ENCODE data around the gene IKBKG.

- TF ChIP-seq ZBTB6 (tag by site-specific recombination; IDR thresholded peaks at IDR 0.05) (no peak), CTCF (tag by site-specific recombination; IDR thresholded peaks at IDR 0.05) (no peak), ZBTB7A (tag by site-specific recombination; IDR thresholded peaks at IDR 0.05; ENCODE audit: low read depth) (no peak), ATF2 (tag by site-specific recombination; IDR thresholded peaks at IDR 0.05; ENCODE audit: low read depth) (no peak), REST (tag by site-specific recombination; IDR thresholded peaks at IDR 0.05) (no peak), BCL11B (tag by site-specific recombination; IDR thresholded peaks at IDR 0.05; ENCODE audit: low read depth) (no peak), BCL11A (tag by site-specific recombination; IDR thresholded peaks at IDR 0.05; ENCODE audit: low read depth) (no peak), ZNF701 (tag by site-specific recombination; IDR thresholded peaks at IDR 0.05) (no peak), ZFP69B (tag by site-specific recombination; IDR thresholded peaks at IDR 0.05) (no peak), HOXA7 (CRISPR knock-in tag; IDR thresholded peaks at IDR 0.05; ENCODE audit: borderline replicate concordance) (no peak), ZNF530 (tag by site-specific recombination; IDR thresholded peaks at IDR 0.05; ENCODE audit: low read depth) (no peak), ZNF624 (tag by site-specific recombination; IDR thresholded peaks at IDR 0.05) (no peak), INSM2 (tag by site-specific recombination; IDR thresholded peaks at IDR 0.05) (no peak), ZNF548 (tag by site-specific recombination; IDR thresholded peaks at IDR 0.05) (no peak)
Observed at GRCh38 chrX:154532690-154533089, 14.7 kb upstream of the IKBKG start.
